H9 (cell line): ENCODE measurements around the gene SLC35F3. TPM values are rescaled to one million over a fixed set of nuclear protein-coding genes. Genes with fewer than 3 reads are reported as not detected.

ENCODE experiments used
- DNase-seq: peaks from one replicate; pipeline ENCODE4 v3.0.0-alpha.2; 2017
- H2AFZ ChIP-seq: one replicate; pipeline ENCODE4 v1.6.1; 2013; ENCODE audit warnings: mild to moderate bottlenecking, low read length, control low read depth, moderate library complexity
- H2AK5ac ChIP-seq: 2 replicates; pipeline ENCODE4 v1.6.1; 2013; ENCODE audit warnings: low read length, control low read depth, mixed read lengths; ENCODE audit not compliant: insufficient read length
- H2BK120ac ChIP-seq: one replicate; pipeline ENCODE4 v1.6.1; 2013; ENCODE audit warnings: low read depth, mild to moderate bottlenecking, low read length, control low read depth, inconsistent platforms; ENCODE audit not compliant: poor library complexity, severe bottlenecking
- H2BK12ac ChIP-seq: 2 replicates; pipeline ENCODE4 v1.6.1; 2013; ENCODE audit warnings: low read length, control low read depth, mixed read lengths, low read depth; ENCODE audit not compliant: insufficient read length
- H2BK15ac ChIP-seq: 2 replicates; pipeline ENCODE4 v1.6.1; 2013; ENCODE audit warnings: low read depth, low read length, control low read depth
- H2BK20ac ChIP-seq: one replicate; pipeline ENCODE4 v1.6.1; 2013; ENCODE audit warnings: low read depth, mild to moderate bottlenecking, low read length, control low read depth, inconsistent platforms; ENCODE audit not compliant: poor library complexity, severe bottlenecking
- H2BK5ac ChIP-seq: 2 replicates; pipeline ENCODE4 v1.6.1; 2013; ENCODE audit warnings: low read length, control low read depth, mixed read lengths; ENCODE audit not compliant: insufficient read length
- H3K14ac ChIP-seq: 2 replicates; pipeline ENCODE4 v1.6.1; 2013; ENCODE audit warnings: low read length, control low read depth; ENCODE audit not compliant: insufficient read depth
- H3K18ac ChIP-seq: 2 replicates; pipeline ENCODE4 v1.6.1; 2013; ENCODE audit warnings: low read depth, mild to moderate bottlenecking, mixed read lengths, low read length, control low read depth; ENCODE audit not compliant: insufficient read length
- H3K23ac ChIP-seq: 2 replicates; pipeline ENCODE4 v1.6.1; 2013; ENCODE audit warnings: low read length, control low read depth, mixed read lengths, low read depth; ENCODE audit not compliant: insufficient read length
- H3K23me2 ChIP-seq: 2 replicates; pipeline ENCODE4 v1.6.1; 2013; ENCODE audit warnings: low read depth, mild to moderate bottlenecking, mixed read lengths, low read length, control low read depth; ENCODE audit not compliant: insufficient read length, poor library complexity, severe bottlenecking
- H3K27ac ChIP-seq: 2 replicates; pipeline ENCODE4 v1.5.1; 2013; ENCODE audit warnings: low read length, control low read depth, mixed read lengths, low read depth; ENCODE audit not compliant: insufficient read length
- H3K27me3 ChIP-seq: 2 replicates; pipeline ENCODE4 v1.6.1; 2013; ENCODE audit warnings: low read length, control low read depth, inconsistent platforms; ENCODE audit not compliant: insufficient read depth
- H3K4ac ChIP-seq: 2 replicates; pipeline ENCODE4 v1.6.1; 2013; ENCODE audit warnings: low read depth, mild to moderate bottlenecking, control low read depth, inconsistent platforms, low read length, moderate library complexity
- H3K4me1 ChIP-seq: 2 replicates; pipeline ENCODE4 v1.6.1; 2013; ENCODE audit warnings: low read length, control low read depth, inconsistent platforms; ENCODE audit not compliant: insufficient read depth
- H3K4me2 ChIP-seq: 2 replicates; pipeline ENCODE4 v1.6.1; 2013; ENCODE audit warnings: low read length, control low read depth, mixed read lengths; ENCODE audit not compliant: insufficient read length, insufficient read depth
- H3K56ac ChIP-seq: 2 replicates; pipeline ENCODE4 v1.6.1; 2013; ENCODE audit warnings: low read depth, mild to moderate bottlenecking, mixed read lengths, low read length, control low read depth; ENCODE audit not compliant: insufficient read length
- H3K79me1 ChIP-seq: 2 replicates; pipeline ENCODE4 v1.6.1; 2013; ENCODE audit warnings: low read depth, mild to moderate bottlenecking, moderate library complexity, low read length, control low read depth, inconsistent platforms; ENCODE audit not compliant: insufficient read depth, poor library complexity, severe bottlenecking
- H3K79me2 ChIP-seq: 2 replicates; pipeline ENCODE4 v1.6.1; 2013; ENCODE audit warnings: low read length, control low read depth, inconsistent platforms; ENCODE audit not compliant: insufficient read depth
- H3K9ac ChIP-seq: 2 replicates; pipeline ENCODE4 v1.6.1; 2013; ENCODE audit warnings: low read length, control low read depth, mixed read lengths; ENCODE audit not compliant: insufficient read length; ENCODE audit errors: extremely low read depth
- H3K9me3 ChIP-seq: one replicate; pipeline ENCODE4 v1.6.1; 2013; ENCODE audit warnings: low read depth, low read length, inconsistent platforms; ENCODE audit not compliant: control insufficient read depth
- H3T11ph ChIP-seq: one replicate; pipeline ENCODE4 v1.6.1; 2013; ENCODE audit warnings: mild to moderate bottlenecking, low read length, control low read depth, inconsistent platforms
- H4K20me1 ChIP-seq: one replicate; pipeline ENCODE4 v1.6.1; 2013; ENCODE audit not compliant: control insufficient read depth, insufficient read length, insufficient read depth
- H4K5ac ChIP-seq: 2 replicates; pipeline ENCODE4 v1.6.1; 2013; ENCODE audit warnings: low read depth, mild to moderate bottlenecking, mixed read lengths, low read length, control low read depth; ENCODE audit not compliant: insufficient read length
- H4K8ac ChIP-seq: replicated peaks from 2 replicates; pipeline ENCODE4 v1.6.1; 2013; ENCODE audit warnings: low read length, control low read depth, mixed read lengths, low read depth; ENCODE audit not compliant: insufficient read length
- H4K91ac ChIP-seq: 2 replicates; pipeline ENCODE4 v1.6.1; 2013; ENCODE audit warnings: low read depth, mild to moderate bottlenecking, moderate library complexity, mixed read lengths, low read length, control low read depth; ENCODE audit not compliant: insufficient read length
- H3K27ac Mint-ChIP-seq, 3 experiments: 2 replicates in 2 of 3; 3 replicates in 1 of 3; pipeline ENCODE4 v1.8.0; 2020 to 2021; ENCODE audit warnings: mixed read lengths in 3 of 3, mild to moderate bottlenecking in 1 of 3, moderate library complexity in 1 of 3
- H3K27me3 Mint-ChIP-seq: 2 replicates; pipeline ENCODE4 v1.8.0; 2021; ENCODE audit warnings: low read depth, mild to moderate bottlenecking, moderate library complexity, mixed read lengths
- H3K36me3 Mint-ChIP-seq, 3 experiments: 2 replicates in 2 of 3; 3 replicates in 1 of 3; pipeline ENCODE4 v1.8.0; 2020 to 2021; ENCODE audit warnings: low read depth in 3 of 3, mixed read lengths in 3 of 3; ENCODE audit not compliant: insufficient read depth in 1 of 3
- H3K4me1 Mint-ChIP-seq, 2 experiments: 2 replicates each; pipeline ENCODE4 v1.8.0; 2020; ENCODE audit warnings: mixed read lengths in 2 of 2
- H3K4me3 Mint-ChIP-seq, 2 experiments: 2 replicates in 1 of 2; 3 replicates in 1 of 2; pipeline ENCODE4 v1.8.0; 2020 to 2021; ENCODE audit warnings: mild to moderate bottlenecking in 2 of 2, mixed read lengths in 2 of 2, moderate library complexity in 1 of 2
- H3K9me3 Mint-ChIP-seq, 2 experiments: 2 replicates in 1 of 2; 3 replicates in 1 of 2; pipeline ENCODE4 v1.8.0; 2020; ENCODE audit warnings: mild to moderate bottlenecking in 2 of 2, mixed read lengths in 2 of 2, moderate library complexity in 1 of 2
- WGBS: extraction: QIAGEN DNeasy Blood & Tissue Kit; methylation state at CpG from one replicate; pipeline ENCODE4 v1.1.7; 2013; ENCODE audit warnings: missing lambda C conversion rate, low lambda C conversion rate, mixed read lengths; ENCODE audit not compliant: insufficient read length; ENCODE audit errors: extremely low coverage; 5-methylcytosine and 5-hydroxymethylcytosine counted together
- total RNA-seq: library from RNA; stranded (reverse); gene quantifications from 2 replicates; pipeline ENCODE4 v1.2.1, GENCODE V29; 2021
- TF ChIP-seq, protein P1 (sequence below): fragments of 200-600 bp; sonication (generic); conservative IDR thresholded peaks from 3 replicates; pipeline ENCODE4 v1.8.0; 2021; ENCODE audit warnings: antibody characterized with exemption, mild to moderate bottlenecking

The SLC35F3 gene
- total RNA-seq, 1 experiment from 2014 or later, result 0.81 TPM

DNA sequence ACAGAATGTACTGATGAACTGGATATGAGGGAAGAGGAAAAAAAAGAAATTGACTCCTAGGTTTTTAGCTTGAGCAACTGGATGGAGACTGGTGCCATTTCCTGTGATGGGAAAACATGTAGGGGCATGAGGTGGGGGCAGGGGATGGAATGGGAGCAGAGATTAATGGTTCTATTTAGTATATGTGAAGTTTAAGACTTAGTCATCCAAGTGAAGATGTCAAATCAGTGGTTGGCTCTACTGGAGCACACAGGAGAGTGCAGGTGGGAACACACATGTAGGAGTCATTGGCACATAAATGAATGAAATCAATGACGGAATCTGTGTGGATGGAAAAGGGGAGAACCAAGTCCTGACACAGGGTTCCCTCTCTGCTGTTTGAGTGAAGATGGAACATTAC lies 244.3 kb downstream of the SLC35F3 start:
- H4K20me1 ChIP-seq, result no peaks in the 10 kb centered on the region
- H3K4me3 Mint-ChIP-seq, result no peak overlapping the region
- H3K4me1 ChIP-seq, result no peaks in the 10 kb centered on the region
- no peak overlapping the region for H3K4me2 ChIP-seq
- H3K18ac ChIP-seq, result no peak overlapping the region
- no peaks in the 10 kb centered on the region for H3K79me1 ChIP-seq
- H2BK120ac ChIP-seq, result no peak overlapping the region
- no peak overlapping the region for H3K27ac Mint-ChIP-seq
- no peaks in the 10 kb centered on the region for H3K79me2 ChIP-seq
- H4K91ac ChIP-seq, result no peak overlapping the region
- no peak overlapping the region for H3K4ac ChIP-seq
- no peak overlapping the region for H3K27ac ChIP-seq
- no peak overlapping the region for H4K5ac ChIP-seq
- H2BK20ac ChIP-seq, result no peak overlapping the region
- no peaks in the 10 kb centered on the region for H3K9me3 ChIP-seq
- no peak overlapping the region for H2AK5ac ChIP-seq
- H3K27me3 Mint-ChIP-seq, result no peaks in the 10 kb centered on the region; the same call in 1 of the 2 replicates
- no peaks in the 10 kb centered on the region for H3K27me3 ChIP-seq
- no peak overlapping the region for H2BK5ac ChIP-seq
- no peak overlapping the region for H3K56ac ChIP-seq
- H3T11ph ChIP-seq, result no peak overlapping the region
- no peak overlapping the region for H3K14ac ChIP-seq
- no peak overlapping the region for H3K23ac ChIP-seq
- no peaks in the 10 kb centered on the region for H3K36me3 Mint-ChIP-seq
- no peak overlapping the region for H2AFZ ChIP-seq
- no peak overlapping the region for H2BK15ac ChIP-seq
- no peak for DNase-seq
- TF ChIP-seq, protein P1, sequence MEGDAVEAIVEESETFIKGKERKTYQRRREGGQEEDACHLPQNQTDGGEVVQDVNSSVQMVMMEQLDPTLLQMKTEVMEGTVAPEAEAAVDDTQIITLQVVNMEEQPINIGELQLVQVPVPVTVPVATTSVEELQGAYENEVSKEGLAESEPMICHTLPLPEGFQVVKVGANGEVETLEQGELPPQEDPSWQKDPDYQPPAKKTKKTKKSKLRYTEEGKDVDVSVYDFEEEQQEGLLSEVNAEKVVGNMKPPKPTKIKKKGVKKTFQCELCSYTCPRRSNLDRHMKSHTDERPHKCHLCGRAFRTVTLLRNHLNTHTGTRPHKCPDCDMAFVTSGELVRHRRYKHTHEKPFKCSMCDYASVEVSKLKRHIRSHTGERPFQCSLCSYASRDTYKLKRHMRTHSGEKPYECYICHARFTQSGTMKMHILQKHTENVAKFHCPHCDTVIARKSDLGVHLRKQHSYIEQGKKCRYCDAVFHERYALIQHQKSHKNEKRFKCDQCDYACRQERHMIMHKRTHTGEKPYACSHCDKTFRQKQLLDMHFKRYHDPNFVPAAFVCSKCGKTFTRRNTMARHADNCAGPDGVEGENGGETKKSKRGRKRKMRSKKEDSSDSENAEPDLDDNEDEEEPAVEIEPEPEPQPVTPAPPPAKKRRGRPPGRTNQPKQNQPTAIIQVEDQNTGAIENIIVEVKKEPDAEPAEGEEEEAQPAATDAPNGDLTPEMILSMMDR, result no peak
- H3K9ac ChIP-seq, result no peak overlapping the region
- no CpG with 5 or more reads among the region's 1 CpG for WGBS
- no peaks in the 10 kb centered on the region for H3K23me2 ChIP-seq
- no peak overlapping the region for H2BK12ac ChIP-seq
- H3K9me3 Mint-ChIP-seq, result peaks cover 3 to 8% of the 10 kb centered on the region in 2 experiments; a peak in 4 of 5 replicates
- H4K8ac ChIP-seq, result no peak overlapping the region
- peaks cover 4% of the 10 kb centered on the region in 2 experiments for H3K4me1 Mint-ChIP-seq
